ENCODE results near the gene ZNF415. TPM values are rescaled to one million over a fixed set of nuclear protein-coding genes. Genes with fewer than 3 reads are reported as not detected.

Gene ZNF415
- total and polyA plus RNA-seq, 9 of the 15 experiments (the other 6 are each of a cell fraction or from before 2014, with no cell fraction given), result 0.06 to 0.82 (median 0.14) TPM; not detected in 2

- no peak for TF ChIP-seq E2F1 (CRISPR knock-in tag; IDR thresholded peaks at IDR 0.05)
- TF ChIP-seq RHOXF2B (CRISPR knock-in tag; conservative IDR thresholded peaks at IDR 0.05), result no peak
- peak; percentile 59; the same call in 1 of the 2 replicates for TF ChIP-seq HMBOX1 (IDR thresholded peaks at IDR 0.05)
- no peak for TF ChIP-seq E2F6 (IDR thresholded peaks at IDR 0.05; ENCODE audit: borderline replicate concordance in 1 of 2, extremely low read depth in 1 of 2, insufficient read depth in 1 of 2, insufficient read length in 1 of 2, low read depth in 1 of 2, low read length in 1 of 2, poor library complexity in 1 of 2, severe bottlenecking in 1 of 2)
- TF ChIP-seq L3MBTL2 (IDR thresholded peaks at IDR 0.05), result peak; percentile 50
- peak; percentile 81 for TF ChIP-seq HDAC2 (IDR thresholded peaks at IDR 0.05)
- no peak for TF ChIP-seq ZNF77 (CRISPR knock-in tag; IDR thresholded peaks at IDR 0.05)
- TF ChIP-seq ZNF143 (CRISPR knock-in tag; IDR thresholded peaks at IDR 0.05), result no peak
- TF ChIP-seq MEIS2 (IDR thresholded peaks at IDR 0.05; ENCODE audit: partially characterized antibody), result peak; percentile 57
- no peak for TF ChIP-seq ZSCAN32 (CRISPR knock-in tag; IDR thresholded peaks at IDR 0.05)
- no peak for TF ChIP-seq TSHZ1 (CRISPR knock-in tag; IDR thresholded peaks at IDR 0.05)
- TF ChIP-seq ESRRB (CRISPR knock-in tag; IDR thresholded peaks at IDR 0.05; ENCODE audit: borderline replicate concordance), result no peak
- no peak for TF ChIP-seq MAFK (IDR thresholded peaks at IDR 0.05; ENCODE audit: low read length)
- TF ChIP-seq ZNF3 (CRISPR knock-in tag; IDR thresholded peaks at IDR 0.05), result no peak
- no peak for TF ChIP-seq ZKSCAN8 (CRISPR knock-in tag; IDR thresholded peaks at IDR 0.05)
- TF ChIP-seq ZBTB26 (CRISPR knock-in tag; IDR thresholded peaks at IDR 0.05), result no peak
- TF ChIP-seq ZFP91 (CRISPR knock-in tag; IDR thresholded peaks at IDR 0.05), result no peak
- TF ChIP-seq SNIP1 (IDR thresholded peaks at IDR 0.05; ENCODE audit: low read depth), result no peak
- TF ChIP-seq ZNF354B (CRISPR knock-in tag; IDR thresholded peaks at IDR 0.05), result no peak
Observed at GRCh38 chr19:53161123-53161522, 28.4 kb upstream of the ZNF415 start (continued).

Measured in K562 (cell line).